Loucy (cell line): ENCODE data around the gene RPRML.

Source experiments
- EZH2phosphoT487 ChIP-seq: fragments of 200-600 bp; IDR thresholded peaks from 2 replicates; pipeline ENCODE4 v1.6.1; 2018; ENCODE audit warnings: antibody characterized with exemption, mild to moderate bottlenecking, moderate library complexity, borderline replicate concordance
- TF ChIP-seq, protein P1 (sequence below): fragments of 200-600 bp; sonication (generic); conservative IDR thresholded peaks from 2 replicates; pipeline ENCODE4 v1.5.1; 2014; ENCODE audit warnings: mild to moderate bottlenecking, antibody characterized with exemption, low read length

DNA sequence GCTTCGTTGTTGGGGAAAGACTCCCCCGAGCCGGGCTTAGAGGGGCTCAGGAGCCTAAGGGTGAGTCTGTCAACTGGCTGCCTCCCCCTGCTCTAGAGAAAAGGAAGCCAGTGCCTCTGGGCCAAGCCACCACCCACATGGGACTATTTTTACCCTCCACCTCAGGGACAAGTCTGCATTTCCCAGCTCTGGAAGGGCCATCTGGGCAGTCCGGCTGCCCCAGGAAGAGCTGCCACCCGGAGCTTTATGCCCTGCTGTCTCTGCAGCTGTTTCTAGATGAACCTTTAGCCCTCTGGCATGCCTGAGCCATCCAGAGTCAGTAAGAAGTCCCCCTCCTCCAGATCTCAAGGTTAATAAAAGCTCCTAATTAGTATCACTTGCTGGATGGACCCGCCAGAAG is 5.3 kb upstream of the RPRML start:
- TF ChIP-seq, protein P1, sequence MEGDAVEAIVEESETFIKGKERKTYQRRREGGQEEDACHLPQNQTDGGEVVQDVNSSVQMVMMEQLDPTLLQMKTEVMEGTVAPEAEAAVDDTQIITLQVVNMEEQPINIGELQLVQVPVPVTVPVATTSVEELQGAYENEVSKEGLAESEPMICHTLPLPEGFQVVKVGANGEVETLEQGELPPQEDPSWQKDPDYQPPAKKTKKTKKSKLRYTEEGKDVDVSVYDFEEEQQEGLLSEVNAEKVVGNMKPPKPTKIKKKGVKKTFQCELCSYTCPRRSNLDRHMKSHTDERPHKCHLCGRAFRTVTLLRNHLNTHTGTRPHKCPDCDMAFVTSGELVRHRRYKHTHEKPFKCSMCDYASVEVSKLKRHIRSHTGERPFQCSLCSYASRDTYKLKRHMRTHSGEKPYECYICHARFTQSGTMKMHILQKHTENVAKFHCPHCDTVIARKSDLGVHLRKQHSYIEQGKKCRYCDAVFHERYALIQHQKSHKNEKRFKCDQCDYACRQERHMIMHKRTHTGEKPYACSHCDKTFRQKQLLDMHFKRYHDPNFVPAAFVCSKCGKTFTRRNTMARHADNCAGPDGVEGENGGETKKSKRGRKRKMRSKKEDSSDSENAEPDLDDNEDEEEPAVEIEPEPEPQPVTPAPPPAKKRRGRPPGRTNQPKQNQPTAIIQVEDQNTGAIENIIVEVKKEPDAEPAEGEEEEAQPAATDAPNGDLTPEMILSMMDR, result no peak
- TF ChIP-seq EZH2phosphoT487, result no peak
